K562 (cell line): ENCODE measurements around the gene CRYGB. TPM values are rescaled to one million over a fixed set of nuclear protein-coding genes. Genes with fewer than 3 reads are reported as not detected.

Source experiments
- CAMTA2 ChIP-seq: fragments of 250-450 bp; sonication (Bioruptor Pico); conservative IDR thresholded peaks from 2 replicates; pipeline ENCODE4 v1.5.1; 2022
- FOSL1 ChIP-seq: fragments of 200-800 bp; sonication (Bioruptor generic); conservative IDR thresholded peaks from 2 replicates; pipeline ENCODE4 v1.6.1; 2016; ENCODE audit warnings: missing genetic modification characterization, missing compliant biosample characterization
- HDAC8 ChIP-seq: fragments of 450-650 bp; IDR thresholded peaks from 2 replicates; pipeline ENCODE4 v1.6.1; 2016; ENCODE audit warnings: mild to moderate bottlenecking, missing genetic modification characterization, moderate library complexity, missing compliant biosample characterization
- L3MBTL2 ChIP-seq: fragments of 450-650 bp; IDR thresholded peaks from 2 replicates; pipeline ENCODE4 v1.6.1; 2016; ENCODE audit warnings: mild to moderate bottlenecking, moderate library complexity
- MTA3 ChIP-seq: fragments of 450-650 bp; formaldehyde crosslinking; IDR thresholded peaks from 2 replicates; pipeline ENCODE4 v1.6.1; 2017; ENCODE audit warnings: mild to moderate bottlenecking, borderline replicate concordance
- NFE2L1 ChIP-seq: fragments of 450-650 bp; IDR thresholded peaks from 2 replicates; pipeline ENCODE4 v1.6.1; 2016; ENCODE audit warnings: missing genetic modification characterization, low read depth, mild to moderate bottlenecking, missing compliant biosample characterization, moderate library complexity, borderline replicate concordance
- PTBP1 ChIP-seq: fragments of 200-400 bp; formaldehyde crosslinking; IDR thresholded peaks from 2 replicates; pipeline ENCODE4 v1.6.1; 2017; ENCODE audit warnings: low read depth, low read length
- RBM15 ChIP-seq: fragments of 200-400 bp; formaldehyde crosslinking; IDR thresholded peaks from 2 replicates; pipeline ENCODE4 v1.6.1; 2018; ENCODE audit warnings: mild to moderate bottlenecking, low read length, moderate library complexity; ENCODE audit not compliant: insufficient read depth
- ZBTB11 ChIP-seq, 3 experiments: fragments of 200-800 bp in 1 of 3; fragments of 250-450 bp in 1 of 3; fragments of 450-650 bp in 1 of 3; sonication (Bioruptor Pico) in 1 of 3; sonication (Bioruptor generic) in 1 of 3; formaldehyde crosslinking in 1 of 3; IDR thresholded peaks; 2 replicates each; pipeline versions ENCODE4 v1.6.1 to v1.8.0; 2016 to 2022; ENCODE audit warnings: mild to moderate bottlenecking in 2 of 3, missing genetic modification characterization in 2 of 3, missing compliant biosample characterization in 1 of 3, moderate library complexity in 1 of 3
- ZHX1 ChIP-seq: fragments of 150-350 bp; conservative IDR thresholded peaks from 2 replicates; pipeline ENCODE4 v1.6.1; 2014; ENCODE audit warnings: low read length
- ZNF561 ChIP-seq: fragments of 450-650 bp; formaldehyde crosslinking; conservative IDR thresholded peaks from 2 replicates; pipeline ENCODE4 v1.4.0; 2020; ENCODE audit warnings: mild to moderate bottlenecking, moderate library complexity
- polyA plus RNA-seq, 8 experiments: library from polyadenylated mRNA; depleted of rRNA in 4 of 8; stranded (reverse) in 5 of 8; unstranded in 3 of 8; fragments of >200 nt; fragmentation: Nextera tagmentation in 2 of 8; fragmentation: Illumina TruSeq in 1 of 8; extraction: Ambion mirVana in 2 of 8; extraction: Trizol in 1 of 8; gene quantifications; 2 replicates each; pipeline versions ENCODE4 v1.2.1 to v1.2.3, GENCODE V29; 2011 to 2014; ENCODE audit warnings: inconsistent platforms in 1 of 8, missing spikeins in 1 of 8
- total RNA-seq, 7 experiments: library from RNA; depleted of rRNA in 6 of 7; stranded (reverse); fragments of >200 nt in 6 of 7; fragmentation: Illumina TruSeq in 2 of 7; extraction: Trizol in 2 of 7; gene quantifications; 2 replicates each; pipeline versions ENCODE4 v1.2.1 to v1.2.3, GENCODE V29; 2011 to 2021; ENCODE audit warnings: low replicate concordance in 1 of 7

The CRYGB gene
- total and polyA plus RNA-seq, 9 of the 15 experiments (the other 6 are each of a cell fraction or from before 2014, with no cell fraction given): not detected

GRCh38 chr2:208172125-208172524 is 26.2 kb upstream of the CRYGB start (continued):
- TF ChIP-seq L3MBTL2 (peak; percentile 68), ZBTB11 (CRISPR knock-in tag; IDR thresholded peaks at IDR 0.05) (peak in 1 of 3 experiments; percentile 19; a peak in 1 of 6 replicates), ZHX1 (no peak), ZNF561 (CRISPR knock-in tag) (no peak), RBM15 (no peak), CAMTA2 (CRISPR knock-in tag) (no peak), NFE2L1 (tag) (no peak), HDAC8 (tag) (no peak), FOSL1 (no peak), MTA3 (no peak), PTBP1 (no peak)
